Measurements from ENCODE around the gene FKBP11. TPM values are rescaled to one million over a fixed set of nuclear protein-coding genes. Genes with fewer than 3 reads are reported as not detected.
A peak's percentile ranks its signal among the peaks of the same experiment; 100 is the strongest.

Gene FKBP11
- polyA plus RNA-seq, 4 donors = 22.4 to 82.7 (median 51.1) TPM

- no peak for DNase-seq
- no peak overlapping the region for H3K27ac ChIP-seq (ENCODE audit: low read depth in 1 of 3, low read length in 2 of 3)
- peaks cover 0 to 12% (median 0%) of the 10 kb centered on the region in 3 donors for H3K27me3 ChIP-seq (ENCODE audit: control insufficient read depth in 3 of 3, insufficient read depth in 3 of 3, low read length in 3 of 3)
- H3K36me3 ChIP-seq (ENCODE audit: control insufficient read depth in 3 of 3, insufficient read depth in 2 of 3, low read depth in 1 of 3, low read length in 3 of 3) = no peaks in the 10 kb centered on the region
- H3K9me3 ChIP-seq (ENCODE audit: control insufficient read depth in 2 of 2, insufficient read depth in 1 of 2, low read depth in 1 of 2, low read length in 1 of 2) = no peaks in the 10 kb centered on the region
- H3K4me3 ChIP-seq (ENCODE audit: low read depth in 1 of 3, low read length in 3 of 3) = no peak overlapping the region
- FAIRE-seq = no peak
- 68 to 80% (median 69%) methylated on average over 3 of the region's 3 CpGs for WGBS, 3 donors
- H3K4me1 ChIP-seq (ENCODE audit: control insufficient read depth in 3 of 3, insufficient read depth in 2 of 3, low read depth in 1 of 3, low read length in 2 of 3) = peaks cover 2 to 12% (median 3%) of the 10 kb centered on the region in 3 donors
Observed at GRCh38 chr12:48960834-48961233, 35.5 kb upstream of the FKBP11 start.

DNA sequence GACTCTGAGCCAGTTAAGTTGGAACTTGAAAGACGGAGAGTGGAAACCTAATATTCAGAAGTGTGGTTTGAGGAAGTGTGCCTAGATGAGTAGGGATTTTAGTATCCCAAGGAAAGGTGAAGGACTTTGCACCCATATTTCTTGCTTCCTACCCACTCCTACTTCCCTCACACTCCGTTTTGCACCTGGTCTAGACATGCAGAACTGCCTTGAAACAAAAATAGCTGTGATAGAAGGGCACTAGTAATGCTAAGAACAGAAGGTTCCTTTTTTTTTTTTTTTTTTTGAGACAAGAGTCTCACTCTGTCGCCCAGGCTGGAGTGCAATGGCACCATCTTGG, 32.7 kb upstream of the FKBP11 start:
- no peak for FAIRE-seq
- peak in 1 of 2 donors; percentile 59 for DNase-seq
- H3K36me3 ChIP-seq (ENCODE audit: control insufficient read depth in 3 of 3, insufficient read depth in 2 of 3, low read depth in 1 of 3, low read length in 3 of 3) = peaks cover 0 to 2% (median 0%) of the 10 kb centered on the region in 3 donors
- peaks cover 3 to 14% (median 6%) of the 10 kb centered on the region in 3 donors for H3K4me1 ChIP-seq (ENCODE audit: control insufficient read depth in 3 of 3, insufficient read depth in 2 of 3, low read depth in 1 of 3, low read length in 2 of 3)
- no peaks in the 10 kb centered on the region for H3K9me3 ChIP-seq (ENCODE audit: control insufficient read depth in 2 of 2, insufficient read depth in 1 of 2, low read depth in 1 of 2, low read length in 1 of 2)
- 7 to 13% (median 10%) methylated on average over 3 of the region's 3 CpGs for WGBS, 3 donors
- peak overlapping the region in 2 of 3 donors; percentile 4 to 54 for H3K27ac ChIP-seq (ENCODE audit: low read depth in 1 of 3, low read length in 2 of 3)
- no peaks in the 10 kb centered on the region for H3K27me3 ChIP-seq (ENCODE audit: control insufficient read depth in 3 of 3, insufficient read depth in 3 of 3, low read length in 3 of 3)
- H3K4me3 ChIP-seq (ENCODE audit: low read depth in 1 of 3, low read length in 3 of 3) = peak overlapping the region; percentile 92 to 98 (median 97)

GRCh38 chr12:48957141-48958048, 32.1 kb upstream of the FKBP11 start, which contains the start of gene ARF3:
ARF3 (minus strand) TSS chr12:48957487; CDS start chr12:48941095, 16,392 bp downstream.
- H3K27ac ChIP-seq (ENCODE audit: low read depth in 1 of 3, low read length in 2 of 3) = peak within 1 kb of the TSS; percentile 52 to 87 (median 86)
- H3K9me3 ChIP-seq (ENCODE audit: control insufficient read depth in 2 of 2, insufficient read depth in 1 of 2, low read depth in 1 of 2, low read length in 1 of 2) = no peaks in the 10 kb centered on the region
- peaks cover 3 to 14% (median 6%) of the 10 kb centered on the region in 3 donors for H3K4me1 ChIP-seq (ENCODE audit: control insufficient read depth in 3 of 3, insufficient read depth in 2 of 3, low read depth in 1 of 3, low read length in 2 of 3)
- no peak for FAIRE-seq
- DNase-seq = peak; percentile 92 to 98
- peak within 1 kb of the TSS; percentile 92 to 98 (median 97) for H3K4me3 ChIP-seq (ENCODE audit: low read depth in 1 of 3, low read length in 3 of 3)
- no peaks in the 10 kb centered on the region for H3K27me3 ChIP-seq (ENCODE audit: control insufficient read depth in 3 of 3, insufficient read depth in 3 of 3, low read length in 3 of 3)
- H3K36me3 ChIP-seq (ENCODE audit: control insufficient read depth in 3 of 3, insufficient read depth in 2 of 3, low read depth in 1 of 3, low read length in 3 of 3) = peaks cover 0 to 5% (median 0%) of the 10 kb centered on the region in 3 donors
- WGBS, 3 donors = 0 to 1% (median 1%) methylated on average over 49 to 58 of the region's 58 CpGs

DNA sequence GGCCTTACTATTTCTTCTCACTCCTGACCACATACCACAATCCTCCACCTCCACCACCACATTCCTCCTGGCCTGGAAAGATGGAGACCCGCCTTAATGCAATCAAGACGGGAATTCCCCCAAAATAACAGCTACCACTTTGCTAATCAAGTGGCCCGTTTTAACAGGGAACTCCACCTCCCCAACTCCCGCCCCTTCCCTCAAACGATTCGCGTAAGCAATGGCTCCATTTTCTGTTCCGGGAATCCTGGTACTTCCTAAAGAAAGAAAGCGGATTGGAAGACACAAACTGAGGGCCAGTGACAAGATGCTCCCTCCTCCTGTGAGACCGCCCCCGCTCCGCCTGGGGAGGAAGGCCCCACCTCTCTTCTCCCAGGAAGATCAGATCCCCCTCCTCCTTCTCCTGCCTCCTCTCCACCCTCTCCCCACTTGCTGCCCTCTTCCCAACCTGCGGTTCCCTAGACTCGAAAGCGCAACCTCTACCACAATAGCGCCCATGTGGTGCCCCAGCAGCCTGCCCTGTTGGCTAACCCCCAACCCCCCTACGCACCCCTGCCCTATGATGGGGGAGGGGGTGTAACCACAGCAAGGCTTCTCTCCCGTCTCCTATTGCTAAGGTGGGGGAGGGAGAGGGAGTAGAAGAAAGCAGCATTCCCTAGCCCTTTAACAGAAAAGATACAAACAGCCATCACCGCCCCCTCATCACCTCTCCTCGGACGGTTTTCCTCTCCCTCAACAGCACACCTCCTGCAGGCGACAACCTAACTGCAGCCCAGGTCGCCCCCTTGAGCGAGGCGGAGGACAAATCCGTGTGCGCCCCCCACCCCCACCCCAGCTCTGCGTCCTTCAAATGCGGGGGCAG, 31.2 kb upstream of the FKBP11 start:
- no peak for FAIRE-seq
- H3K9me3 ChIP-seq (ENCODE audit: control insufficient read depth in 2 of 2, insufficient read depth in 1 of 2, low read depth in 1 of 2, low read length in 1 of 2) = no peaks in the 10 kb centered on the region
- DNase-seq = peak; percentile 78 to 86
- WGBS, 3 donors = 1 to 3% (median 1%) methylated on average over 27 to 29 of the region's 29 CpGs
- no peaks in the 10 kb centered on the region for H3K27me3 ChIP-seq (ENCODE audit: control insufficient read depth in 3 of 3, insufficient read depth in 3 of 3, low read length in 3 of 3)
- peak overlapping the region; percentile 52 to 87 (median 86) for H3K27ac ChIP-seq (ENCODE audit: low read depth in 1 of 3, low read length in 2 of 3)
- peaks cover 3 to 14% (median 6%) of the 10 kb centered on the region in 3 donors for H3K4me1 ChIP-seq (ENCODE audit: control insufficient read depth in 3 of 3, insufficient read depth in 2 of 3, low read depth in 1 of 3, low read length in 2 of 3)
- H3K36me3 ChIP-seq (ENCODE audit: control insufficient read depth in 3 of 3, insufficient read depth in 2 of 3, low read depth in 1 of 3, low read length in 3 of 3) = peaks cover 0 to 6% (median 0%) of the 10 kb centered on the region in 3 donors
- H3K4me3 ChIP-seq (ENCODE audit: low read depth in 1 of 3, low read length in 3 of 3) = peak overlapping the region; percentile 92 to 98 (median 97)

- 71 to 94% (median 89%) methylated on average over 3 of the region's 3 CpGs for WGBS, 3 donors
- Histone ChIP-seq H3K9me3 (ENCODE audit: control insufficient read depth in 2 of 2, insufficient read depth in 1 of 2, low read depth in 1 of 2, low read length in 1 of 2) (no peaks in the 10 kb centered on the region), H3K27me3 (ENCODE audit: control insufficient read depth in 3 of 3, insufficient read depth in 3 of 3, low read length in 3 of 3) (no peaks in the 10 kb centered on the region), H3K36me3 (ENCODE audit: control insufficient read depth in 3 of 3, insufficient read depth in 2 of 3, low read depth in 1 of 3, low read length in 3 of 3) (peaks cover 0 to 15% (median 0%) of the 10 kb centered on the region in 3 donors), H3K27ac (ENCODE audit: low read depth in 1 of 3, low read length in 2 of 3) (no peak overlapping the region), H3K4me1 (ENCODE audit: control insufficient read depth in 3 of 3, insufficient read depth in 2 of 3, low read depth in 1 of 3, low read length in 2 of 3) (peaks cover 3 to 14% (median 6%) of the 10 kb centered on the region in 3 donors), H3K4me3 (ENCODE audit: low read depth in 1 of 3, low read length in 3 of 3) (peak overlapping the region in 1 of 3 donors; percentile 0)
- FAIRE-seq (no peak), DNase-seq (no peak)
Observed at GRCh38 chr12:48954841-48955501, 29.7 kb upstream of the FKBP11 start.

DNA sequence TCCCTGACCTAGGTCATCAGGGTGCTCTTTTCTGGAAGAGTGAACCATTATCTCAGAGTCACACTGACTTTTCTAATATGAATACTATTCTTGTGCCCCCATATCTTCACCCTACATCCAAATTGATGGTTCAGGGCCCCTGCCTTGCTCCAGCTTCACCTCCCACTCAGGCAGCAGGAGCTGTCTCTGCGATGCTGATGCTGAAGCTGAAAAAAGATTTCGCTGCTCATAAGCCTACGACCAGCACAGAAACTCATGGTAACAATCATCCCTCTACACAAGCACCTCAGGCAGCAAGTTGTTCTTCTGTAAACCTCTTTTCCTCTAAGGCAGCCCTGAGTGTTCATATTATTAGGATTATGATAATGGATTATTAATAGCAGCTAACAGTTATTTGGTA, 28.8 kb upstream of the FKBP11 start:
- FAIRE-seq (no peak), DNase-seq (no peak)
- Histone ChIP-seq H3K27ac (ENCODE audit: low read depth in 1 of 3, low read length in 2 of 3) (no peak overlapping the region), H3K27me3 (ENCODE audit: control insufficient read depth in 3 of 3, insufficient read depth in 3 of 3, low read length in 3 of 3) (no peaks in the 10 kb centered on the region), H3K36me3 (ENCODE audit: control insufficient read depth in 3 of 3, insufficient read depth in 2 of 3, low read depth in 1 of 3, low read length in 3 of 3) (peaks cover 0 to 19% (median 0%) of the 10 kb centered on the region in 3 donors), H3K9me3 (ENCODE audit: control insufficient read depth in 2 of 2, insufficient read depth in 1 of 2, low read depth in 1 of 2, low read length in 1 of 2) (no peaks in the 10 kb centered on the region), H3K4me1 (ENCODE audit: control insufficient read depth in 3 of 3, insufficient read depth in 2 of 3, low read depth in 1 of 3, low read length in 2 of 3) (peaks cover 3 to 14% (median 6%) of the 10 kb centered on the region in 3 donors), H3K4me3 (ENCODE audit: low read depth in 1 of 3, low read length in 3 of 3) (no peak overlapping the region)
- 97 to 99% (median 98%) methylated on average over 3 of the region's 3 CpGs for WGBS, 3 donors

GRCh38 chr12:48952691-48953090, 27.4 kb upstream of the FKBP11 start:
- H3K4me3 ChIP-seq (ENCODE audit: low read depth in 1 of 3, low read length in 3 of 3) = no peak overlapping the region
- no peaks in the 10 kb centered on the region for H3K9me3 ChIP-seq (ENCODE audit: control insufficient read depth in 2 of 2, insufficient read depth in 1 of 2, low read depth in 1 of 2, low read length in 1 of 2)
- DNase-seq (no peak), FAIRE-seq (no peak)
- no peaks in the 10 kb centered on the region for H3K27me3 ChIP-seq (ENCODE audit: control insufficient read depth in 3 of 3, insufficient read depth in 3 of 3, low read length in 3 of 3)
- H3K4me1 ChIP-seq (ENCODE audit: control insufficient read depth in 3 of 3, insufficient read depth in 2 of 3, low read depth in 1 of 3, low read length in 2 of 3) = peaks cover 3 to 6% (median 6%) of the 10 kb centered on the region in 3 donors
- peaks cover 0 to 22% (median 0%) of the 10 kb centered on the region in 3 donors for H3K36me3 ChIP-seq (ENCODE audit: control insufficient read depth in 3 of 3, insufficient read depth in 2 of 3, low read depth in 1 of 3, low read length in 3 of 3)
- WGBS, 3 donors = 90 to 94% (median 90%) methylated on average over 4 of the region's 4 CpGs
- no peak overlapping the region for H3K27ac ChIP-seq (ENCODE audit: low read depth in 1 of 3, low read length in 2 of 3)

All from small intestine (tissue), 7 donors.